ENCODE results near the gene LRRC55. TPM values are rescaled to one million over a fixed set of nuclear protein-coding genes. Genes with fewer than 3 reads are reported as not detected.

The LRRC55 gene
- 2.5 TPM for polyA plus RNA-seq
- long read RNA-seq, donor 1: 0 reads
- long read RNA-seq, donor 2: 0 reads
- long read RNA-seq, donor 3: 0 reads
- long read RNA-seq, donor 4: 0 reads
- long read RNA-seq, donor 5, full-length matches to known transcripts: 2 of 2 reads
- long read RNA-seq, donor 5, partial matches to known transcripts: 0 of 2 reads
- long read RNA-seq, donor 5, other reads (novel, unspliced or antisense): 0 of 2 reads
- long read RNA-seq, donor 6: 0 reads
- long read RNA-seq, donor 7: 0 reads
- long read RNA-seq, donor 8: 0 reads
- long read RNA-seq, donor 9: 0 reads
- long read RNA-seq, donor 10: 0 reads
- long read RNA-seq, donor 11: 0 reads

- no peak within 1 kb of the TSS for H3K27ac ChIP-seq (ENCODE audit: low read length)
- no CpG with 5 or more reads among the region's 15 CpGs for WGBS (ENCODE audit: insufficient coverage, low lambda C conversion rate)
- peaks cover 31% of the 10 kb centered on the region for H3K27me3 ChIP-seq (ENCODE audit: control insufficient read depth, insufficient read depth, low read length)
- no peaks in the 10 kb centered on the region for H3K9me3 ChIP-seq (ENCODE audit: control insufficient read depth, low read depth, low read length)
- no peak within 1 kb of the TSS for H3K4me3 ChIP-seq (ENCODE audit: low read length)
- no peak for DNase-seq
- no peaks in the 10 kb centered on the region for H3K36me3 ChIP-seq (ENCODE audit: control insufficient read depth, insufficient read depth, low read length)
- no peaks in the 10 kb centered on the region for H3K4me1 ChIP-seq (ENCODE audit: control insufficient read depth, insufficient read depth, low read length)
Measured at GRCh38 chr11:57181678-57182305, at the start of gene LRRC55. Gene LRRC55, plus strand, starts transcription at chr11:57181953. Its CDS starts 70 bp downstream, at chr11:57182023.

GRCh38 chr11:57133366-57134038 lies 48.3 kb upstream of the LRRC55 start:
- Histone ChIP-seq H3K4me3 (ENCODE audit: low read length) (no peak overlapping the region), H3K27me3 (ENCODE audit: control insufficient read depth, insufficient read depth, low read length) (no peaks in the 10 kb centered on the region), H3K27ac (ENCODE audit: low read length) (no peak overlapping the region), H3K9me3 (ENCODE audit: control insufficient read depth, low read depth, low read length) (peaks cover 3% of the 10 kb centered on the region), H3K36me3 (ENCODE audit: control insufficient read depth, insufficient read depth, low read length) (no peaks in the 10 kb centered on the region), H3K4me1 (ENCODE audit: control insufficient read depth, insufficient read depth, low read length) (no peaks in the 10 kb centered on the region)
- DNase-seq: no peak
- WGBS (ENCODE audit: insufficient coverage, low lambda C conversion rate): 83% methylated on average over 1 of the region's 3 CpGs

GRCh38 chr11:57134284-57134683 lies 47.5 kb upstream of the LRRC55 start:
- 44% methylated on average over 1 of the region's 1 CpG for WGBS (ENCODE audit: insufficient coverage, low lambda C conversion rate)
- no peaks in the 10 kb centered on the region for H3K27me3 ChIP-seq (ENCODE audit: control insufficient read depth, insufficient read depth, low read length)
- H3K4me3 ChIP-seq (ENCODE audit: low read length): no peak overlapping the region
- H3K36me3 ChIP-seq (ENCODE audit: control insufficient read depth, insufficient read depth, low read length): no peaks in the 10 kb centered on the region
- H3K4me1 ChIP-seq (ENCODE audit: control insufficient read depth, insufficient read depth, low read length): no peaks in the 10 kb centered on the region
- H3K9me3 ChIP-seq (ENCODE audit: control insufficient read depth, low read depth, low read length): peaks cover 3% of the 10 kb centered on the region
- DNase-seq: no peak
- no peak overlapping the region for H3K27ac ChIP-seq (ENCODE audit: low read length)

GRCh38 chr11:57135020-57135751 lies 46.6 kb upstream of the LRRC55 start:
- WGBS (ENCODE audit: insufficient coverage, low lambda C conversion rate): 93% methylated on average over 3 of the region's 3 CpGs
- no peaks in the 10 kb centered on the region for H3K36me3 ChIP-seq (ENCODE audit: control insufficient read depth, insufficient read depth, low read length)
- no peak overlapping the region for H3K27ac ChIP-seq (ENCODE audit: low read length)
- H3K9me3 ChIP-seq (ENCODE audit: control insufficient read depth, low read depth, low read length): peaks cover 3% of the 10 kb centered on the region
- H3K4me1 ChIP-seq (ENCODE audit: control insufficient read depth, insufficient read depth, low read length): no peaks in the 10 kb centered on the region
- no peaks in the 10 kb centered on the region for H3K27me3 ChIP-seq (ENCODE audit: control insufficient read depth, insufficient read depth, low read length)
- no peak overlapping the region for H3K4me3 ChIP-seq (ENCODE audit: low read length)
- no peak for DNase-seq

- no peak for DNase-seq
- Histone ChIP-seq H3K36me3 (ENCODE audit: control insufficient read depth, insufficient read depth, low read length) (no peaks in the 10 kb centered on the region), H3K9me3 (ENCODE audit: control insufficient read depth, low read depth, low read length) (peaks cover 3% of the 10 kb centered on the region), H3K4me1 (ENCODE audit: control insufficient read depth, insufficient read depth, low read length) (no peaks in the 10 kb centered on the region), H3K27me3 (ENCODE audit: control insufficient read depth, insufficient read depth, low read length) (peaks cover 3% of the 10 kb centered on the region), H3K4me3 (ENCODE audit: low read length) (no peak overlapping the region), H3K27ac (ENCODE audit: low read length) (no peak overlapping the region)
- no CpG with 5 or more reads among the region's 2 CpGs for WGBS (ENCODE audit: insufficient coverage, low lambda C conversion rate)
Measured at GRCh38 chr11:57140568-57140967, 41.2 kb upstream of the LRRC55 start.

GRCh38 chr11:57143459-57143858 lies 38.3 kb upstream of the LRRC55 start:
- Histone ChIP-seq H3K27me3 (ENCODE audit: control insufficient read depth, insufficient read depth, low read length) (peaks cover 3% of the 10 kb centered on the region), H3K4me1 (ENCODE audit: control insufficient read depth, insufficient read depth, low read length) (no peaks in the 10 kb centered on the region), H3K4me3 (ENCODE audit: low read length) (no peak overlapping the region), H3K27ac (ENCODE audit: low read length) (no peak overlapping the region), H3K9me3 (ENCODE audit: control insufficient read depth, low read depth, low read length) (no peaks in the 10 kb centered on the region), H3K36me3 (ENCODE audit: control insufficient read depth, insufficient read depth, low read length) (no peaks in the 10 kb centered on the region)
- no CpG with 5 or more reads among the region's 4 CpGs for WGBS (ENCODE audit: insufficient coverage, low lambda C conversion rate)
- no peak for DNase-seq

GRCh38 chr11:57144075-57144474 lies 37.7 kb upstream of the LRRC55 start:
- Histone ChIP-seq H3K27ac (ENCODE audit: low read length) (no peak overlapping the region), H3K4me1 (ENCODE audit: control insufficient read depth, insufficient read depth, low read length) (no peaks in the 10 kb centered on the region), H3K27me3 (ENCODE audit: control insufficient read depth, insufficient read depth, low read length) (peaks cover 3% of the 10 kb centered on the region), H3K36me3 (ENCODE audit: control insufficient read depth, insufficient read depth, low read length) (no peaks in the 10 kb centered on the region), H3K9me3 (ENCODE audit: control insufficient read depth, low read depth, low read length) (no peaks in the 10 kb centered on the region), H3K4me3 (ENCODE audit: low read length) (no peak overlapping the region)
- DNase-seq: no peak
- no CpG with 5 or more reads among the region's 5 CpGs for WGBS (ENCODE audit: insufficient coverage, low lambda C conversion rate)

GRCh38 chr11:57144531-57145320 lies 37.0 kb upstream of the LRRC55 start:
- no peak for DNase-seq
- Histone ChIP-seq H3K9me3 (ENCODE audit: control insufficient read depth, low read depth, low read length) (no peaks in the 10 kb centered on the region), H3K27ac (ENCODE audit: low read length) (no peak overlapping the region), H3K36me3 (ENCODE audit: control insufficient read depth, insufficient read depth, low read length) (no peaks in the 10 kb centered on the region), H3K27me3 (ENCODE audit: control insufficient read depth, insufficient read depth, low read length) (peaks cover 3% of the 10 kb centered on the region), H3K4me3 (ENCODE audit: low read length) (no peak overlapping the region), H3K4me1 (ENCODE audit: control insufficient read depth, insufficient read depth, low read length) (no peaks in the 10 kb centered on the region)
- WGBS (ENCODE audit: insufficient coverage, low lambda C conversion rate): 0% methylated on average over 1 of the region's 9 CpGs

GRCh38 chr11:57146301-57146700 lies 35.5 kb upstream of the LRRC55 start:
- Histone ChIP-seq H3K4me1 (ENCODE audit: control insufficient read depth, insufficient read depth, low read length) (no peaks in the 10 kb centered on the region), H3K27ac (ENCODE audit: low read length) (no peak overlapping the region), H3K4me3 (ENCODE audit: low read length) (no peak overlapping the region), H3K9me3 (ENCODE audit: control insufficient read depth, low read depth, low read length) (no peaks in the 10 kb centered on the region), H3K27me3 (ENCODE audit: control insufficient read depth, insufficient read depth, low read length) (peaks cover 3% of the 10 kb centered on the region), H3K36me3 (ENCODE audit: control insufficient read depth, insufficient read depth, low read length) (no peaks in the 10 kb centered on the region)
- no peak for DNase-seq
- no CpG with 5 or more reads among the region's 3 CpGs for WGBS (ENCODE audit: insufficient coverage, low lambda C conversion rate)

All from large intestine (tissue), 12 donors.